ENCODE results near the gene TC2N. TPM values are rescaled to one million over a fixed set of nuclear protein-coding genes. Genes with fewer than 3 reads are reported as not detected.
A peak's percentile ranks its signal among the peaks of the same experiment; 100 is the strongest.

Gene TC2N
- total and polyA plus RNA-seq, 4 donors = 0.62 to 6.4 (median 1.6) TPM

- Histone ChIP-seq H3K27me3 (ENCODE audit: control insufficient read depth in 4 of 4, insufficient read depth in 4 of 4, low read length in 3 of 4) (peaks cover 0 to 4% (median 0%) of the 10 kb centered on the region in 4 donors), H3K36me3 (ENCODE audit: control insufficient read depth in 4 of 4, insufficient read depth in 3 of 4, low read depth in 1 of 4, low read length in 3 of 4) (no peaks in the 10 kb centered on the region), H3K4me1 (ENCODE audit: control insufficient read depth in 4 of 4, insufficient read depth in 4 of 4, low read length in 3 of 4) (peaks cover 0 to 5% (median 0%) of the 10 kb centered on the region in 4 donors), H3K9ac (ENCODE audit: low read depth in 1 of 2, low read length in 2 of 2) (no peak overlapping the region), H3K27ac (ENCODE audit: low read depth in 1 of 2, low read length in 2 of 2) (no peak overlapping the region), H3K9me3 (ENCODE audit: control insufficient read depth in 4 of 4, low read length in 3 of 4) (no peaks in the 10 kb centered on the region), H3K4me3 (ENCODE audit: low read depth in 1 of 3, low read length in 3 of 3) (no peak overlapping the region)
- 19% methylated on average over 3 of the region's 3 CpGs for WGBS
- TF ChIP-seq SP1 (IDR thresholded peaks at IDR 0.05) (peak; percentile 34), RAD21 (IDR thresholded peaks at IDR 0.05) (peak; percentile 12 to 21), NR2F2 (IDR thresholded peaks at IDR 0.05) (no peak), REST (IDR thresholded peaks at IDR 0.05) (no peak), TAF1 (conservative IDR thresholded peaks at IDR 0.05) (no peak), MAX (IDR thresholded peaks at IDR 0.05) (no peak), FOXA2 (IDR thresholded peaks at IDR 0.05) (no peak), GABPA (IDR thresholded peaks at IDR 0.05 in 1 of 2, conservative IDR thresholded peaks at IDR 0.05 in 1 of 2) (no peak), CTCF (IDR thresholded peaks at IDR 0.05; ENCODE audit: low read depth, low read length, missing input control) (no peak), RXRA (IDR thresholded peaks at IDR 0.05) (peak in 1 of 2 donors; percentile 55), HNF4A (conservative IDR thresholded peaks at IDR 0.05) (peak; percentile 70 to 83), YY1 (IDR thresholded peaks at IDR 0.05) (peak; percentile 42), ZBTB33 (IDR thresholded peaks at IDR 0.05) (no peak), ATF3 (IDR thresholded peaks at IDR 0.05) (peak; percentile 29), JUND (IDR thresholded peaks at IDR 0.05) (peak in 1 of 2 donors; percentile 15), EGR1 (IDR thresholded peaks at IDR 0.05; ENCODE audit: low read depth in 2 of 2) (no peak), FOXA1 (IDR thresholded peaks at IDR 0.05) (no peak), HNF4G (IDR thresholded peaks at IDR 0.05) (peak; percentile 19)
- no peak for DNase-seq (ENCODE audit: low spot score)
Measured at GRCh38 chr14:91780452-91780851, 86.9 kb downstream of the TC2N start.
